Endothelial cell of umbilical vein (primary cell): ENCODE results near the gene RIOX2. TPM values are rescaled to one million over a fixed set of nuclear protein-coding genes. Genes with fewer than 3 reads are reported as not detected.

Source experiments
- BruUV-seq: library from RNA; stranded (reverse); fragments of 400-500 nt; replicated peaks from 2 replicates; lab custom pipeline; 2021; lab: Mats Ljungman, UMichigan
- CTCF ChIA-PET: fragments of 300-600, 350-600 bp; sonication (Branson Sonifier 250); formaldehyde crosslinking; loops from one replicate; lab custom pipeline; 2021; ENCODE audit warnings: antibody characterized with exemption, inconsistent platforms; lab: Charles Lee
- POLR2A ChIA-PET: fragments of 300-600, 350-600 bp; sonication (Branson Sonifier 250); formaldehyde crosslinking; loops from one replicate; lab custom pipeline; 2021; ENCODE audit warnings: antibody characterized with exemption, inconsistent platforms; lab: Charles Lee
- DNase-seq: peaks from one replicate; pipeline ENCODE4 v3.0.0-alpha.2; 2011; ENCODE audit warnings: low read depth, low spot score
- FAIRE-seq: peaks from 2 replicates; lab custom pipeline; 2011; peaks lifted over from hg19 to GRCh38; lab: Jason Lieb, UNC
- H2AFZ ChIP-seq: 2 replicates; pipeline ENCODE4 v1.6.0; 2012; ENCODE audit warnings: low read depth, low read length, control low read depth, inconsistent platforms
- H3K27ac ChIP-seq: 2 replicates; pipeline ENCODE4 v1.5.1; 2011; ENCODE audit warnings: low read depth, mild to moderate bottlenecking, control low read depth, low read length, moderate library complexity; ENCODE audit not compliant: insufficient read depth
- H3K27me3 ChIP-seq, 2 experiments: 2 replicates each; pipeline versions ENCODE4 v1.6.0 to v1.6.1; 2011; ENCODE audit warnings: low read length in 2 of 2, mixed read lengths in 1 of 2; ENCODE audit not compliant: control insufficient read depth in 2 of 2, insufficient read depth in 2 of 2
- H3K36me3 ChIP-seq, 2 experiments: 2 replicates in 1 of 2; 3 replicates in 1 of 2; pipeline ENCODE4 v1.5.1; 2011; ENCODE audit warnings: low read length in 2 of 2, mild to moderate bottlenecking in 1 of 2, moderate library complexity in 1 of 2; ENCODE audit not compliant: control insufficient read depth in 2 of 2, insufficient read depth in 2 of 2; ENCODE audit errors: extremely low read depth in 1 of 2
- H3K4me1 ChIP-seq: 3 replicates; pipeline ENCODE4 v1.5.1; 2011; ENCODE audit warnings: mild to moderate bottlenecking, low read length; ENCODE audit not compliant: control insufficient read depth, insufficient read depth; ENCODE audit errors: extremely low read depth
- H3K4me2 ChIP-seq: 2 replicates; pipeline ENCODE4 v1.6.1; 2011; ENCODE audit warnings: low read length, control low read depth, mixed read lengths; ENCODE audit not compliant: insufficient read depth
- H3K4me3 ChIP-seq, 3 experiments: fragments of 200-600 bp in 1 of 3; sonication (generic), shearing (Covaris generic) in 1 of 3; replicated peaks in 1 of 3; 2 replicates each; pipeline ENCODE4 v1.5.1; 2011 to 2016; ENCODE audit warnings: control low read depth in 3 of 3, low read length in 3 of 3, mild to moderate bottlenecking in 2 of 3, inconsistent platforms in 1 of 3, low read depth in 1 of 3, moderate library complexity in 1 of 3; ENCODE audit not compliant: insufficient read depth in 1 of 3
- H3K79me2 ChIP-seq: 2 replicates; pipeline ENCODE4 v1.6.0; 2012; ENCODE audit warnings: low read length, inconsistent platforms; ENCODE audit not compliant: control insufficient read depth, insufficient read depth
- H3K9ac ChIP-seq: replicated peaks from 2 replicates; pipeline ENCODE3; 2011; ENCODE audit warnings: low read length, control low read depth; ENCODE audit not compliant: insufficient read depth; ENCODE audit errors: extremely low read depth
- H3K9me1 ChIP-seq: replicated peaks from 3 replicates; pipeline ENCODE4 v1.6.0; 2011; ENCODE audit warnings: mild to moderate bottlenecking, low read length; ENCODE audit not compliant: control insufficient read depth, insufficient read depth; ENCODE audit errors: extremely low read depth
- H3K9me3 ChIP-seq: replicated peaks from 2 replicates; pipeline ENCODE4 v1.5.1; 2012; ENCODE audit warnings: low read length, inconsistent platforms; ENCODE audit not compliant: control insufficient read depth, insufficient read depth
- H4K20me1 ChIP-seq: replicated peaks from 2 replicates; pipeline ENCODE3; 2011; ENCODE audit warnings: mild to moderate bottlenecking, low read length; ENCODE audit not compliant: control insufficient read depth, insufficient read depth; ENCODE audit errors: extremely low read depth
- CTCF ChIP-seq, 2 donors: IDR thresholded peaks; 1 replicate in 1 of 2; 2 replicates in 1 of 2; pipeline ENCODE4 v1.5.1; 2011; ENCODE audit warnings: low read length in 2 of 2, mild to moderate bottlenecking in 2 of 2, moderate library complexity in 2 of 2, control low read depth in 1 of 2, inconsistent platforms in 1 of 2, low read depth in 1 of 2; ENCODE audit not compliant: insufficient read depth in 1 of 2; ENCODE audit errors: extremely low read depth in 1 of 2
- EZH2 ChIP-seq: IDR thresholded peaks from 2 replicates; pipeline ENCODE4 v1.6.1; 2012; ENCODE audit warnings: borderline replicate concordance, low read depth, mild to moderate bottlenecking, moderate library complexity, low read length, inconsistent platforms; ENCODE audit not compliant: severe bottlenecking
- FOS ChIP-seq: IDR thresholded peaks from 2 replicates; pipeline ENCODE4 v1.6.1; 2011; ENCODE audit warnings: mild to moderate bottlenecking, low read length, moderate library complexity, borderline replicate concordance; ENCODE audit not compliant: insufficient read depth
- GATA2 ChIP-seq: IDR thresholded peaks from 2 replicates; pipeline ENCODE4 v1.7.0; 2011; ENCODE audit warnings: low read depth, mild to moderate bottlenecking, moderate library complexity, mixed read lengths, low read length; ENCODE audit not compliant: insufficient read length, insufficient read depth
- JUN ChIP-seq: IDR thresholded peaks from 2 replicates; pipeline ENCODE4 v1.6.1; 2011; ENCODE audit warnings: borderline replicate concordance, low read depth; ENCODE audit not compliant: insufficient read length, insufficient read depth
- MAX ChIP-seq: IDR thresholded peaks from 2 replicates; pipeline ENCODE4 v1.6.1; 2011; ENCODE audit not compliant: insufficient read depth, insufficient read length
- MYC ChIP-seq: IDR thresholded peaks from one replicate; pipeline ENCODE4 v1.6.1; 2011; ENCODE audit warnings: mild to moderate bottlenecking, low read depth, low read length
- POLR2A ChIP-seq: IDR thresholded peaks from 2 replicates; pipeline ENCODE4 v1.6.1; 2012; ENCODE audit warnings: low read depth, mild to moderate bottlenecking, control low read depth, low read length
- POLR2AphosphoS5 ChIP-seq: IDR thresholded peaks from 2 replicates; pipeline ENCODE4 v1.6.1; 2012; ENCODE audit warnings: low read depth, mild to moderate bottlenecking, control low read depth, low read length, moderate library complexity; ENCODE audit not compliant: insufficient read depth
- dilution Hi-C: fragments of 300-500 bp; cut with MboI; formaldehyde crosslinking; loops from one replicate; pipeline ENCODE4 v1.15.0; 2019; ENCODE audit warnings: low sequenced_read_pairs; ENCODE audit not compliant: extremely low pct_ligation_motif_present
- intact Hi-C: fragments of 100-400 bp; cut with micrococcal nuclease; formaldehyde crosslinking; loops from one replicate; pipeline ENCODE4 v1.10.0; 2022
- polyA plus RNA-seq, 4 experiments: library from polyadenylated mRNA; depleted of rRNA in 3 of 4; stranded (reverse) in 3 of 4; unstranded in 1 of 4; fragments of >200 nt; gene quantifications; 2 replicates each; pipeline versions ENCODE4 v1.2.1 to v1.2.3, GENCODE V29; 2011 to 2012; ENCODE audit warnings: missing spikeins in 1 of 4
- total RNA-seq: library from RNA; stranded (reverse); gene quantifications from 2 replicates; pipeline ENCODE4 v1.2.3, GENCODE V29; 2021

The RIOX2 gene
- total and polyA plus RNA-seq, 2 donors (not counting 3 experiments of a cell fraction or from before 2014, with no cell fraction given) = 14.5 to 30.5 TPM

DNA sequence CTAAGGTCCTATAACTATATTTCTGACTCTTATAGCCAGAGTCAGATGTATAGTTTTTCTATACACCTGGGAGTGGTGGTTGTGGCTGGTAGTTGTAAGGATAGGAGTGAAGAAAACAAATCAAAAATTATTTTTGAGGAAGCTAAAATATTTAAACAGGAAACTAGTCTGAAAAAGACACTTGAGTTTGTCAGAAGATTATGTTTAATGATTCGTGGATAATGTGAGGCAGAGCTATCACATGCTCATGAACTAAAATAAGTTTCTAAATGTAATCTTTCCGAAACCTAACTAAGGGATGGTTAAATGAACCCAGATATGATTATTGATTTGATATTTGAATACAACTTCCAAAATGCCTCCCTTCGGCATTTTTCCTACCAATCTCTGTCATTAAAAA, 32.5 kb upstream of the RIOX2 start:
- no peak overlapping the region for H3K4me3 ChIP-seq

DNA sequence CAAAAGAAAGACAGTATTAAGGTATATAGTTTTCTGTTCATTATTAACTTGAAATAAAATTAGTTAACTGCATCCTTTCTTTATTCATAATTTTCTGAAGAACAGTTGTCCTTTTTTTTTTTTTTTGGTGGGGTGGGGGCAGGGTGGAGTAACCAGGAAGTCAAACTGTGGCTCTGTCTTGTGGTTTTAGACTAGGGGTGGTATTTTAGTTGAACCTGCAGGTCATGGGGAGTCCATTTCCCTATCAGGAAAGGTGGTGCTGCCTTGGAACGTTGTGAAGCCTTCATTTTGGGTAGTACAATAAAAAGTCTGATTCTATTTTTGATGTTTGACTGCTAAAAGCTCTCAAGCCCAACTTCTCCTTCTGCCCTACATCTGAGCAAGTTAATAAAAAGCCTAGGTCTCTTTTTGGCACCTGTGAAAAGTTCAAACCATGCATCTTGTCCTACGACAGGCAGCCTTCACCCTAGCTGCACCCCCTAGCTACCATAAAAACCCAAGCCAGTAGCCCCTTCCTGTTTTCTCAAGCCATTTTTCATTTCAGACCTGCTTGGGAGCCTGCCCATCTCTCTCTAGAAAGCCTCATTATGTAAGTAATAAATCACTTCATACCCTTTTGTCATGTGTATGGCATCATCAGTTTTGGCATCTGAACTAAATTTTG, 31.2 kb upstream of the RIOX2 start:
- dilution Hi-C loops (no loop called here), intact Hi-C loops (no loop called here)
- Histone ChIP-seq H3K4me1 (no peaks in the 10 kb centered on the region), H3K9ac (no peak overlapping the region), H3K9me1 (no peaks in the 10 kb centered on the region), H4K20me1 (no peaks in the 10 kb centered on the region), H3K27ac (no peak overlapping the region), H3K79me2 (no peaks in the 10 kb centered on the region), H3K36me3 (no peaks in the 10 kb centered on the region), H3K27me3 (peaks cover 9% of the 10 kb centered on the region in 2 experiments), H3K9me3 (no peaks in the 10 kb centered on the region), H3K4me3 (no peak overlapping the region), H3K4me2 (no peak overlapping the region), H2AFZ (no peak overlapping the region)
- TF ChIP-seq POLR2AphosphoS5 (no peak), EZH2 (no peak), FOS (no peak), CTCF (IDR thresholded peaks at IDR 0.05; ENCODE audit: extremely low read depth in 1 of 2, insufficient read depth in 1 of 2, low read depth in 1 of 2, low read length in 2 of 2) (no peak), MYC (no peak), GATA2 (no peak), POLR2A (no peak), JUN (no peak), MAX (no peak)
- BruUV-seq = no TSS peak
- ChIA-PET CTCF (interaction anchor here (0.6 to 1.3 kb wide), 2 partner anchors 8 to 18 kb away, joined by 4 to 5 read pairs; no protein-coding TSS in a partner anchor), POLR2A (no interaction called here)
- FAIRE-seq (no peak), DNase-seq (no peak)

More for the DNA sequence above, 32.5 kb upstream of the RIOX2 start:
- Histone ChIP-seq H3K27ac (no peak overlapping the region), H3K27me3 (peaks cover 7 to 9% of the 10 kb centered on the region in 2 experiments), H3K79me2 (no peaks in the 10 kb centered on the region), H3K9ac (no peak overlapping the region), H4K20me1 (no peaks in the 10 kb centered on the region), H3K4me2 (no peak overlapping the region), H3K9me1 (no peaks in the 10 kb centered on the region), H3K9me3 (no peaks in the 10 kb centered on the region), H2AFZ (no peak overlapping the region), H3K36me3 (no peaks in the 10 kb centered on the region), H3K4me1 (no peaks in the 10 kb centered on the region)
- intact Hi-C loops (no loop called here), dilution Hi-C loops (no loop called here)
- TF ChIP-seq FOS = no peak
- no peak for TF ChIP-seq MAX
- no peak for TF ChIP-seq POLR2A
- TF ChIP-seq EZH2 = no peak
- TF ChIP-seq POLR2AphosphoS5 = no peak
- FAIRE-seq (no peak), DNase-seq (no peak)
- ChIA-PET CTCF (no interaction called here), POLR2A (no interaction called here)
- no TSS peak for BruUV-seq
